Fibroblast of villous mesenchyme (primary cell): ENCODE measurements around the gene TTBK2. TPM values are rescaled to one million over a fixed set of nuclear protein-coding genes. Genes with fewer than 3 reads are reported as not detected.

ENCODE experiments used
- DNase-seq: peaks from one replicate; pipeline ENCODE4 v3.0.0-alpha.2; 2010; ENCODE audit warnings: low read depth
- H3K4me3 ChIP-seq: 2 replicates; pipeline ENCODE4 v1.5.1; 2011; ENCODE audit warnings: low read depth, mild to moderate bottlenecking, low read length
- CTCF ChIP-seq: IDR thresholded peaks from 2 replicates; pipeline ENCODE4 v1.5.1; 2012; ENCODE audit warnings: low read depth, mild to moderate bottlenecking, low read length; ENCODE audit not compliant: insufficient read depth
- total RNA-seq: library from RNA; depleted of rRNA; stranded (reverse); fragments of >200 nt; gene quantifications from 2 replicates; pipeline ENCODE4 v1.2.3, GENCODE V29; 2012

TTBK2 gene
- total RNA-seq, 1 donor = 17.3 TPM

DNA sequence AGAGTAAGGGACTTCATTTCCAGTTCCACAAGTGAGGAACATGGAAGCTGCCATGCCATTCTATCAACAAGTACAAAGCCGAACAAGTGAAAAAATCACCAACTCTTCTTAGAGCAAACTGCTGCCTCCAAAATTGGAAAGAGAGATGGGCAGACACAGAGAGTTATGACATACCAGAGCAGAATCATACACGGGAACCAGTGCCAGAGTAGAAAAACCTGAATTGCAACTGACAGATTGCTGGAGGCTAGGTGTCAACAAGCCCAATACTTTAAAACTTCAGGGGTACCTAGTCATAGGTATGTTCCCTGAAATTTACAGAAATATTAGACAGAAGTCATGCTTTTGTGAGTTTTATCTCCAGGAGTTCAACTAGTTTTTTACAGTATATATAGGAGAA is 62.0 kb downstream of the TTBK2 start:
- DNase-seq = no peak
- TF ChIP-seq CTCF = no peak
- H3K4me3 ChIP-seq = no peak overlapping the region

DNA sequence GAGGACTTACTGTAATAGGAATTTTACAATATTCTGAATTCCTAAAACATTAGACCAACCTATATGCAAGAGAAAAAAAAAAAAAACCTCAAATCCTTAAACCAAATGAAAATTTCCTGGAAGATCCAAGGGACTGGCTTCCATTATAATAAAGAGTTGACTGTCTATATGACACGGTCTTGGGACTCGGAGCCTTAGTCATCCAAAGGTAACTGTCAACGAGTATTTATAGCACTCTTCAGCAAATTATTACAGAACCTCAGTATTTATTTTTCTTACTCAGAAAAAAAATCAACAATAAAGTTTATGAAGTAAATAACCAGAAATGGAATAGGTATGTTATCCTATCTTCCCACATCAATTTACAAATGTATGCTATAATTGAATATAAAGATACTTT is 66.0 kb downstream of the TTBK2 start:
- no peak for DNase-seq
- no peak for TF ChIP-seq CTCF
- no peak overlapping the region for H3K4me3 ChIP-seq

- no peak for TF ChIP-seq CTCF
- no peak for DNase-seq
- no peak overlapping the region for H3K4me3 ChIP-seq
Measured at GRCh38 chr15:42849836-42850235, 70.7 kb downstream of the TTBK2 start.

GRCh38 chr15:42848846-42849245 is 71.7 kb downstream of the TTBK2 start:
- TF ChIP-seq CTCF = no peak
- no peak for DNase-seq
- H3K4me3 ChIP-seq = no peak overlapping the region

DNA sequence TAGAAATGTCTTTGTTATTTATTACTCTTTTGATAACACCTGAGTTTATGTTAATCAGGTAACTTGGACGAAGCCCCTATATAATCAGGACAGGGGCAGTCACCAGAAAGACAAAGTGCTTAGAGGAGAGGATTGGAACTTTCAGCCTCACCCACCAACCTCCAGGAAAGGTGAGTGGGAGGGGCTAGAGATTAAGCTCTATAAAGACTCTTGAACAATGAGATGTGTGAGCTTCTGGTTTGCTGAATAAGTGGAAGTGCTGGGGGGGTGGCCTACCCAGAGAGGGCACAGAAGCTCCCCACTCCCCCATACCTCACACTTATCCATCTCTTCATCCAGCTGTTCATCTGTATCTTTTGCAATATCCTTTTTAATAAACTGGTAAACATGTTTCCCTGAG is 73.9 kb downstream of the TTBK2 start:
- DNase-seq = no peak
- no peak overlapping the region for H3K4me3 ChIP-seq
- no peak for TF ChIP-seq CTCF

DNA sequence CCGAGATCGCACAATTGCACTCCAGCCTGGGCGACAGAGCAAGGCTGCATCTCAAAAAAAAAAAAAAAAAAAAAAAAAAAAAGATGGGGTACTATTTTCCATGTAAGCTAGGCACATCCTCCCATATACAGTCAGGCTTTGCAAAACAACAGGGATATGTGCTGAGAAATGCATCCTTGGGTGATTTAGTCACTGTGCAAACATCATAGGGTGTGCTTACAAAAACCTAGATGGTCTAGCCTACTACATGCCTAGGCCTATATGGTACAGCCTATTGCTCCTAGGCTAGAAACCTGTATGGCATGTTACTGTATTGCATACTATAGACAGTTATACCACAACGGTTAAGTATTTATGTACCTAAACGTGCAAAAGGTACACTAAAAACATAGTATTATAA is 75.0 kb downstream of the TTBK2 start:
- DNase-seq = no peak
- H3K4me3 ChIP-seq = no peak overlapping the region
- TF ChIP-seq CTCF = no peak

GRCh38 chr15:42843699-42844098 is 76.9 kb downstream of the TTBK2 start:
- H3K4me3 ChIP-seq = no peak overlapping the region
- no peak for TF ChIP-seq CTCF
- DNase-seq = no peak
